GM23248 (cell line): ENCODE results near the gene MIER2.

Experiments used
- EZH2 ChIP-seq: fragments of 200-600 bp; sonication (generic); IDR thresholded peaks from 2 replicates; pipeline ENCODE4 v1.6.1; 2018; ENCODE audit warnings: antibody characterized with exemption, mild to moderate bottlenecking; ENCODE audit not compliant: insufficient read depth, poor library complexity, severe bottlenecking
- EZH2phosphoT487 ChIP-seq: fragments of 200-600 bp; sonication (generic); IDR thresholded peaks from 2 replicates; pipeline ENCODE4 v1.6.1; 2018; ENCODE audit warnings: antibody characterized with exemption, moderate library complexity, mild to moderate bottlenecking, low read depth; ENCODE audit not compliant: insufficient read depth

GRCh38 chr19:391207-391557 is 46.6 kb upstream of the MIER2 start:
- TF ChIP-seq EZH2 (no peak), EZH2phosphoT487 (no peak)
